H9 (cell line): ENCODE data around the gene FJX1. TPM values are rescaled to one million over a fixed set of nuclear protein-coding genes. Genes with fewer than 3 reads are reported as not detected.
A peak's percentile ranks its signal among the peaks of the same experiment; 100 is the strongest.

ENCODE experiments used
- DNase-seq: peaks from one replicate; pipeline ENCODE4 v3.0.0-alpha.2; 2017
- H2AFZ ChIP-seq: one replicate; pipeline ENCODE4 v1.6.1; 2013; ENCODE audit warnings: mild to moderate bottlenecking, low read length, control low read depth, moderate library complexity
- H2AK5ac ChIP-seq: 2 replicates; pipeline ENCODE4 v1.6.1; 2013; ENCODE audit warnings: low read length, control low read depth, mixed read lengths; ENCODE audit not compliant: insufficient read length
- H2BK120ac ChIP-seq: one replicate; pipeline ENCODE4 v1.6.1; 2013; ENCODE audit warnings: low read depth, mild to moderate bottlenecking, low read length, control low read depth, inconsistent platforms; ENCODE audit not compliant: poor library complexity, severe bottlenecking
- H2BK12ac ChIP-seq: 2 replicates; pipeline ENCODE4 v1.6.1; 2013; ENCODE audit warnings: low read length, control low read depth, mixed read lengths, low read depth; ENCODE audit not compliant: insufficient read length
- H2BK15ac ChIP-seq: 2 replicates; pipeline ENCODE4 v1.6.1; 2013; ENCODE audit warnings: low read depth, low read length, control low read depth
- H2BK20ac ChIP-seq: one replicate; pipeline ENCODE4 v1.6.1; 2013; ENCODE audit warnings: low read depth, mild to moderate bottlenecking, low read length, control low read depth, inconsistent platforms; ENCODE audit not compliant: poor library complexity, severe bottlenecking
- H2BK5ac ChIP-seq: 2 replicates; pipeline ENCODE4 v1.6.1; 2013; ENCODE audit warnings: low read length, control low read depth, mixed read lengths; ENCODE audit not compliant: insufficient read length
- H3K14ac ChIP-seq: 2 replicates; pipeline ENCODE4 v1.6.1; 2013; ENCODE audit warnings: low read length, control low read depth; ENCODE audit not compliant: insufficient read depth
- H3K18ac ChIP-seq: 2 replicates; pipeline ENCODE4 v1.6.1; 2013; ENCODE audit warnings: low read depth, mild to moderate bottlenecking, mixed read lengths, low read length, control low read depth; ENCODE audit not compliant: insufficient read length
- H3K23ac ChIP-seq: 2 replicates; pipeline ENCODE4 v1.6.1; 2013; ENCODE audit warnings: low read length, control low read depth, mixed read lengths, low read depth; ENCODE audit not compliant: insufficient read length
- H3K23me2 ChIP-seq: 2 replicates; pipeline ENCODE4 v1.6.1; 2013; ENCODE audit warnings: low read depth, mild to moderate bottlenecking, mixed read lengths, low read length, control low read depth; ENCODE audit not compliant: insufficient read length, poor library complexity, severe bottlenecking
- H3K27ac ChIP-seq: 2 replicates; pipeline ENCODE4 v1.5.1; 2013; ENCODE audit warnings: low read length, control low read depth, mixed read lengths, low read depth; ENCODE audit not compliant: insufficient read length
- H3K27me3 ChIP-seq: 2 replicates; pipeline ENCODE4 v1.6.1; 2013; ENCODE audit warnings: low read length, control low read depth, inconsistent platforms; ENCODE audit not compliant: insufficient read depth
- H3K4ac ChIP-seq: 2 replicates; pipeline ENCODE4 v1.6.1; 2013; ENCODE audit warnings: low read depth, mild to moderate bottlenecking, control low read depth, inconsistent platforms, low read length, moderate library complexity
- H3K4me1 ChIP-seq: 2 replicates; pipeline ENCODE4 v1.6.1; 2013; ENCODE audit warnings: low read length, control low read depth, inconsistent platforms; ENCODE audit not compliant: insufficient read depth
- H3K4me2 ChIP-seq: 2 replicates; pipeline ENCODE4 v1.6.1; 2013; ENCODE audit warnings: low read length, control low read depth, mixed read lengths; ENCODE audit not compliant: insufficient read length, insufficient read depth
- H3K56ac ChIP-seq: 2 replicates; pipeline ENCODE4 v1.6.1; 2013; ENCODE audit warnings: low read depth, mild to moderate bottlenecking, mixed read lengths, low read length, control low read depth; ENCODE audit not compliant: insufficient read length
- H3K79me1 ChIP-seq: 2 replicates; pipeline ENCODE4 v1.6.1; 2013; ENCODE audit warnings: low read depth, mild to moderate bottlenecking, moderate library complexity, low read length, control low read depth, inconsistent platforms; ENCODE audit not compliant: insufficient read depth, poor library complexity, severe bottlenecking
- H3K79me2 ChIP-seq: 2 replicates; pipeline ENCODE4 v1.6.1; 2013; ENCODE audit warnings: low read length, control low read depth, inconsistent platforms; ENCODE audit not compliant: insufficient read depth
- H3K9ac ChIP-seq: 2 replicates; pipeline ENCODE4 v1.6.1; 2013; ENCODE audit warnings: low read length, control low read depth, mixed read lengths; ENCODE audit not compliant: insufficient read length; ENCODE audit errors: extremely low read depth
- H3K9me3 ChIP-seq: one replicate; pipeline ENCODE4 v1.6.1; 2013; ENCODE audit warnings: low read depth, low read length, inconsistent platforms; ENCODE audit not compliant: control insufficient read depth
- H3T11ph ChIP-seq: one replicate; pipeline ENCODE4 v1.6.1; 2013; ENCODE audit warnings: mild to moderate bottlenecking, low read length, control low read depth, inconsistent platforms
- H4K20me1 ChIP-seq: one replicate; pipeline ENCODE4 v1.6.1; 2013; ENCODE audit not compliant: control insufficient read depth, insufficient read length, insufficient read depth
- H4K5ac ChIP-seq: 2 replicates; pipeline ENCODE4 v1.6.1; 2013; ENCODE audit warnings: low read depth, mild to moderate bottlenecking, mixed read lengths, low read length, control low read depth; ENCODE audit not compliant: insufficient read length
- H4K8ac ChIP-seq: replicated peaks from 2 replicates; pipeline ENCODE4 v1.6.1; 2013; ENCODE audit warnings: low read length, control low read depth, mixed read lengths, low read depth; ENCODE audit not compliant: insufficient read length
- H4K91ac ChIP-seq: 2 replicates; pipeline ENCODE4 v1.6.1; 2013; ENCODE audit warnings: low read depth, mild to moderate bottlenecking, moderate library complexity, mixed read lengths, low read length, control low read depth; ENCODE audit not compliant: insufficient read length
- H3K27ac Mint-ChIP-seq, 3 experiments: 2 replicates in 2 of 3; 3 replicates in 1 of 3; pipeline ENCODE4 v1.8.0; 2020 to 2021; ENCODE audit warnings: mixed read lengths in 3 of 3, mild to moderate bottlenecking in 1 of 3, moderate library complexity in 1 of 3
- H3K27me3 Mint-ChIP-seq: 2 replicates; pipeline ENCODE4 v1.8.0; 2021; ENCODE audit warnings: low read depth, mild to moderate bottlenecking, moderate library complexity, mixed read lengths
- H3K36me3 Mint-ChIP-seq, 3 experiments: 2 replicates in 2 of 3; 3 replicates in 1 of 3; pipeline ENCODE4 v1.8.0; 2020 to 2021; ENCODE audit warnings: low read depth in 3 of 3, mixed read lengths in 3 of 3; ENCODE audit not compliant: insufficient read depth in 1 of 3
- H3K4me1 Mint-ChIP-seq, 2 experiments: 2 replicates each; pipeline ENCODE4 v1.8.0; 2020; ENCODE audit warnings: mixed read lengths in 2 of 2
- H3K4me3 Mint-ChIP-seq, 2 experiments: 2 replicates in 1 of 2; 3 replicates in 1 of 2; pipeline ENCODE4 v1.8.0; 2020 to 2021; ENCODE audit warnings: mild to moderate bottlenecking in 2 of 2, mixed read lengths in 2 of 2, moderate library complexity in 1 of 2
- H3K9me3 Mint-ChIP-seq, 2 experiments: 2 replicates in 1 of 2; 3 replicates in 1 of 2; pipeline ENCODE4 v1.8.0; 2020; ENCODE audit warnings: mild to moderate bottlenecking in 2 of 2, mixed read lengths in 2 of 2, moderate library complexity in 1 of 2
- CTCF ChIP-seq: fragments of 200-600 bp; sonication (generic); conservative IDR thresholded peaks from 3 replicates; pipeline ENCODE4 v1.8.0; 2021; ENCODE audit warnings: antibody characterized with exemption, mild to moderate bottlenecking
- WGBS: extraction: QIAGEN DNeasy Blood & Tissue Kit; methylation state at CpG from one replicate; pipeline ENCODE4 v1.1.7; 2013; ENCODE audit warnings: missing lambda C conversion rate, low lambda C conversion rate, mixed read lengths; ENCODE audit not compliant: insufficient read length; ENCODE audit errors: extremely low coverage; 5-methylcytosine and 5-hydroxymethylcytosine counted together
- total RNA-seq: library from RNA; stranded (reverse); gene quantifications from 2 replicates; pipeline ENCODE4 v1.2.1, GENCODE V29; 2021

Gene FJX1
- total RNA-seq, 1 experiment from 2014 or later, result 11.5 TPM

DNA sequence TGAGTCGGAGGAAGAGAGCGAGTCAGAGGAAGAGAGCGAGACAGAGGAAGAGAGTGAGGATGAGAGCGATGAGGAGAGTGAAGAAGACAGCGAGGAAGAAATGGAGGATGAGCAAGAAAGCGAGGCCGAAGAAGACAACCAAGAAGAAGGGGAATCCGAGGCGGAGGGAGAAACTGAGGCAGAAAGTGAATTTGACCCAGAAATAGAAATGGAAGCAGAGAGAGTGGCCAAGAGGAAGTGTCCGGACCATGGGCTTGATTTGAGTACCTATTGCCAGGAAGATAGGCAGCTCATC lies 45.1 kb downstream of the FJX1 start:
- H4K8ac ChIP-seq, result no peak overlapping the region
- peak overlapping the region; percentile 33 for H3K9ac ChIP-seq
- peaks cover 3% of the 10 kb centered on the region; the same call in 1 of the 2 replicates for H3K79me2 ChIP-seq
- 100% methylated on average over 2 of the region's 10 CpGs for WGBS
- Mint-ChIP-seq H3K4me1 (peaks cover 7 to 15% of the 10 kb centered on the region in 2 experiments; a peak in 3 of 4 replicates), H3K27me3 (peaks cover 56% of the 10 kb centered on the region), H3K4me3 (peak overlapping the region; percentile 73 to 84), H3K9me3 (peaks cover 33 to 40% of the 10 kb centered on the region in 2 experiments), H3K36me3 (peaks cover 33 to 49% (median 35%) of the 10 kb centered on the region in 3 experiments), H3K27ac (no peak overlapping the region)
- H3K9me3 ChIP-seq, result no peaks in the 10 kb centered on the region
- H3K27me3 ChIP-seq, result peaks cover 6% of the 10 kb centered on the region; the same call in 1 of the 2 replicates
- no peak overlapping the region for H4K5ac ChIP-seq
- peak overlapping the region; percentile 97 for H3K4me2 ChIP-seq
- no peak overlapping the region for H4K91ac ChIP-seq
- no peak overlapping the region for H2BK5ac ChIP-seq
- no peak overlapping the region for H3K4ac ChIP-seq
- no peak overlapping the region for H2BK120ac ChIP-seq
- no peaks in the 10 kb centered on the region for H4K20me1 ChIP-seq
- H3T11ph ChIP-seq, result no peak overlapping the region
- DNase-seq, result no peak
- H3K14ac ChIP-seq, result peak overlapping the region; percentile 45; the same call in 1 of the 2 replicates
- H3K18ac ChIP-seq, result peak overlapping the region; percentile 1
- H2AFZ ChIP-seq, result no peak overlapping the region
- no peak overlapping the region for H2BK20ac ChIP-seq
- peaks cover 14% of the 10 kb centered on the region for H3K23me2 ChIP-seq
- no peak overlapping the region for H2BK12ac ChIP-seq
- no peak overlapping the region for H3K23ac ChIP-seq
- TF ChIP-seq CTCF, result no peak
- no peak overlapping the region for H3K27ac ChIP-seq
- H2BK15ac ChIP-seq, result no peak overlapping the region
- H3K56ac ChIP-seq, result no peak overlapping the region
- no peaks in the 10 kb centered on the region for H3K79me1 ChIP-seq
- 0 out of 2 replicates have a peak, but pooled peaks cover 2% of the 10 kb centered on the region for H3K4me1 ChIP-seq
- no peak overlapping the region for H2AK5ac ChIP-seq
